K562 (cell line): ENCODE results near the gene RREB1. TPM values are rescaled to one million over a fixed set of nuclear protein-coding genes. Genes with fewer than 3 reads are reported as not detected.

ENCODE experiments used
- ARNT ChIP-seq, 2 experiments: fragments of 450-650 bp; IDR thresholded peaks; 2 replicates each; pipeline ENCODE4 v1.6.1; 2016; ENCODE audit warnings: mild to moderate bottlenecking in 1 of 2
- FOXK1 ChIP-seq: sonication (generic); formaldehyde crosslinking; IDR thresholded peaks from 2 replicates; pipeline ENCODE4 v1.8.0; 2022; ENCODE audit warnings: missing genetic modification reagents, mild to moderate bottlenecking, borderline replicate concordance
- HOXB6 ChIP-seq: fragments of 250-450 bp; sonication (Bioruptor Pico); IDR thresholded peaks from 2 replicates; pipeline ENCODE4 v1.5.1; 2022; ENCODE audit warnings: mild to moderate bottlenecking, borderline replicate concordance
- NR3C1 ChIP-seq: sonication (generic); formaldehyde crosslinking; IDR thresholded peaks from 2 replicates; pipeline ENCODE4 v1.8.1; 2022; ENCODE audit warnings: missing genetic modification reagents
- PCBP2 ChIP-seq: fragments of 200-400 bp; formaldehyde crosslinking; IDR thresholded peaks from 2 replicates; pipeline ENCODE4 v1.6.1; 2018; ENCODE audit warnings: low read length, low read depth, mild to moderate bottlenecking, moderate library complexity; ENCODE audit not compliant: poor library complexity, severe bottlenecking
- PRPF4 ChIP-seq: fragments of 200-400 bp; formaldehyde crosslinking; IDR thresholded peaks from one replicate; pipeline ENCODE4 v1.6.1; 2017; ENCODE audit warnings: low read length, low read depth, mild to moderate bottlenecking; ENCODE audit not compliant: insufficient read depth, poor library complexity, severe bottlenecking
- ZNF436 ChIP-seq: fragments of 250-450, 450-650 bp; sonication (Bioruptor Pico); formaldehyde crosslinking; IDR thresholded peaks from 2 replicates; pipeline ENCODE4 v1.7.0; 2020; ENCODE audit warnings: mild to moderate bottlenecking
- polyA plus RNA-seq, 8 experiments: library from polyadenylated mRNA; depleted of rRNA in 4 of 8; stranded (reverse) in 5 of 8; unstranded in 3 of 8; fragments of >200 nt; fragmentation: Nextera tagmentation in 2 of 8; fragmentation: Illumina TruSeq in 1 of 8; extraction: Ambion mirVana in 2 of 8; extraction: Trizol in 1 of 8; gene quantifications; 2 replicates each; pipeline versions ENCODE4 v1.2.1 to v1.2.3, GENCODE V29; 2011 to 2014; ENCODE audit warnings: inconsistent platforms in 1 of 8, missing spikeins in 1 of 8
- total RNA-seq, 7 experiments: library from RNA; depleted of rRNA in 6 of 7; stranded (reverse); fragments of >200 nt in 6 of 7; fragmentation: Illumina TruSeq in 2 of 7; extraction: Trizol in 2 of 7; gene quantifications; 2 replicates each; pipeline versions ENCODE4 v1.2.1 to v1.2.3, GENCODE V29; 2011 to 2021; ENCODE audit warnings: low replicate concordance in 1 of 7
- TF ChIP-seq, protein P1 (sequence below), 2 experiments: fragments of 450-650 bp in 1 of 2; sonication (generic) in 1 of 2; formaldehyde crosslinking in 1 of 2; IDR thresholded peaks; 2 replicates each; pipeline versions ENCODE4 v1.7.1 to v1.9.0; 2016 to 2022; ENCODE audit warnings: inconsistent platforms in 1 of 2, mild to moderate bottlenecking in 1 of 2, missing genetic modification reagents in 1 of 2
- TF ChIP-seq, protein P2 (sequence below): fragments of 450-650 bp; IDR thresholded peaks from 2 replicates; pipeline ENCODE4 v1.6.1; 2018; ENCODE audit warnings: mild to moderate bottlenecking, low read depth; ENCODE audit not compliant: partially characterized antibody
- TF ChIP-seq, protein P3 (sequence below): sonication (generic); formaldehyde crosslinking; IDR thresholded peaks from 2 replicates; pipeline ENCODE4 v1.8.0; 2022; ENCODE audit warnings: mild to moderate bottlenecking, missing genetic modification reagents

RREB1 gene
- total and polyA plus RNA-seq, 9 of the 15 experiments (the other 6 are each of a cell fraction or from before 2014, with no cell fraction given): 3.3 to 64.2 (median 19.3) TPM

DNA sequence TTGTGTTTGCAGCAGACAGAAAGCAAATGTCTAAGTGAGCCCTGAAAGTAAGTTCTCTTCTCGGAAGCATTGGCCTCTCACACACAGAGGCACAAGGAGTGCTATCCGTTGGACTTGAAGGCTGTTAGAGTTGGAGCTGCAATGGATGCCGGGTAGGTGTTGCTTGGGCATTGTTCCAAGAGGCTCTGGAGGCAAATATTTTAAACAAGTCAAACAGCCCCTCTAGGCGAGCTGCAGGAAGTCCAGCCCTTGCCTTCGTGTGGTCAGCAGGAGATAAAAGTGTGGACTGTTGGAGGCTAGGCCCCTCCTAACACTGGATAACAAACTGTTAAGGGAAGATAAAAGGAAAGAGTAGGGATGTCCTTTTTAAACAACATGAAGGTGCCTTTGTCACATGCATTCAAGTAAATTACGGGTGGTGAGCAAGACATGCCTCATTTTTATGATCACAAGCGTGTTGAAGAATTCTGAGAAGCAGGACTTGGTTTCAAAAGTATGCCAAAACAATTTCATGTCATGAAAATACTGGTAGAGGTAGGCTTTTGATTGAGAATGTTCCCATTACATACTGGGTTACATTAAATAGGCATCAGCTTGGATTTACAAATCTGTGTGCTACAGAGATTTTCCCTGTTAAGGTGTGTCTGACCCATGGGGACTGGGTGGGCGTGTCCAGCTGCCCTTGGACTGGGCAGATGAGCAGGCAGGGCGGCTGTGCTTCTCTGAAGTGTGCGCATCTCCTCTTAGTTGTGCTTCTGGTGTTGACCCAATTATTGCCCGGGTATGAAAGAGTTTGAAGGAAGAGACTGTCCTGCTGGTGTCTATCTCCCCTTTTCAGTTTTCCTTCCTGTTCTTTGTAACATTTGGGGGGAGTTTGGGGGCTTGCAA, 57.5 kb downstream of the RREB1 start (continued):
- TF ChIP-seq, protein P1, sequence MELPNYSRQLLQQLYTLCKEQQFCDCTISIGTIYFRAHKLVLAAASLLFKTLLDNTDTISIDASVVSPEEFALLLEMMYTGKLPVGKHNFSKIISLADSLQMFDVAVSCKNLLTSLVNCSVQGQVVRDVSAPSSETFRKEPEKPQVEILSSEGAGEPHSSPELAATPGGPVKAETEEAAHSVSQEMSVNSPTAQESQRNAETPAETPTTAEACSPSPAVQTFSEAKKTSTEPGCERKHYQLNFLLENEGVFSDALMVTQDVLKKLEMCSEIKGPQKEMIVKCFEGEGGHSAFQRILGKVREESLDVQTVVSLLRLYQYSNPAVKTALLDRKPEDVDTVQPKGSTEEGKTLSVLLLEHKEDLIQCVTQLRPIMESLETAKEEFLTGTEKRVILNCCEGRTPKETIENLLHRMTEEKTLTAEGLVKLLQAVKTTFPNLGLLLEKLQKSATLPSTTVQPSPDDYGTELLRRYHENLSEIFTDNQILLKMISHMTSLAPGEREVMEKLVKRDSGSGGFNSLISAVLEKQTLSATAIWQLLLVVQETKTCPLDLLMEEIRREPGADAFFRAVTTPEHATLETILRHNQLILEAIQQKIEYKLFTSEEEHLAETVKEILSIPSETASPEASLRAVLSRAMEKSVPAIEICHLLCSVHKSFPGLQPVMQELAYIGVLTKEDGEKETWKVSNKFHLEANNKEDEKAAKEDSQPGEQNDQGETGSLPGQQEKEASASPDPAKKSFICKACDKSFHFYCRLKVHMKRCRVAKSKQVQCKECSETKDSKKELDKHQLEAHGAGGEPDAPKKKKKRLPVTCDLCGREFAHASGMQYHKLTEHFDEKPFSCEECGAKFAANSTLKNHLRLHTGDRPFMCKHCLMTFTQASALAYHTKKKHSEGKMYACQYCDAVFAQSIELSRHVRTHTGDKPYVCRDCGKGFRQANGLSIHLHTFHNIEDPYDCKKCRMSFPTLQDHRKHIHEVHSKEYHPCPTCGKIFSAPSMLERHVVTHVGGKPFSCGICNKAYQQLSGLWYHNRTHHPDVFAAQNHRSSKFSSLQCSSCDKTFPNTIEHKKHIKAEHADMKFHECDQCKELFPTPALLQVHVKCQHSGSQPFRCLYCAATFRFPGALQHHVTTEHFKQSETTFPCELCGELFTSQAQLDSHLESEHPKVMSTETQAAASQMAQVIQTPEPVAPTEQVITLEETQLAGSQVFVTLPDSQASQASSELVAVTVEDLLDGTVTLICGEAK (IDR thresholded peaks at IDR 0.05): no peak
- TF ChIP-seq, protein P1 (CRISPR knock-in tag; IDR thresholded peaks at IDR 0.05): no peak
- no peak for TF ChIP-seq PCBP2
- TF ChIP-seq, protein P2, sequence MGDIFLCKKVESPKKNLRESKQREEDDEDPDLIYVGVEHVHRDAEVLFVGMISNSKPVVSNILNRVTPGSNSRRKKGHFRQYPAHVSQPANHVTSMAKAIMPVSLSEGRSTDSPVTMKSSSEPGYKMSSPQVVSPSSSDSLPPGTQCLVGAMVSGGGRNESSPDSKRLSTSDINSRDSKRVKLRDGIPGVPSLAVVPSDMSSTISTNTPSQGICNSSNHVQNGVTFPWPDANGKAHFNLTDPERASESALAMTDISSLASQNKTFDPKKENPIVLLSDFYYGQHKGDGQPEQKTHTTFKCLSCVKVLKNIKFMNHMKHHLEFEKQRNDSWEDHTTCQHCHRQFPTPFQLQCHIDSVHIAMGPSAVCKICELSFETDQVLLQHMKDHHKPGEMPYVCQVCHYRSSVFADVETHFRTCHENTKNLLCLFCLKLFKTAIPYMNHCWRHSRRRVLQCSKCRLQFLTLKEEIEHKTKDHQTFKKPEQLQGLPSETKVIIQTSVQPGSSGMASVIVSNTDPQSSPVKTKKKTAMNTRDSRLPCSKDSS: no peak
- no peak for TF ChIP-seq ZNF436
- no peak for TF ChIP-seq NR3C1 (CRISPR knock-in tag)
- TF ChIP-seq, protein P3, sequence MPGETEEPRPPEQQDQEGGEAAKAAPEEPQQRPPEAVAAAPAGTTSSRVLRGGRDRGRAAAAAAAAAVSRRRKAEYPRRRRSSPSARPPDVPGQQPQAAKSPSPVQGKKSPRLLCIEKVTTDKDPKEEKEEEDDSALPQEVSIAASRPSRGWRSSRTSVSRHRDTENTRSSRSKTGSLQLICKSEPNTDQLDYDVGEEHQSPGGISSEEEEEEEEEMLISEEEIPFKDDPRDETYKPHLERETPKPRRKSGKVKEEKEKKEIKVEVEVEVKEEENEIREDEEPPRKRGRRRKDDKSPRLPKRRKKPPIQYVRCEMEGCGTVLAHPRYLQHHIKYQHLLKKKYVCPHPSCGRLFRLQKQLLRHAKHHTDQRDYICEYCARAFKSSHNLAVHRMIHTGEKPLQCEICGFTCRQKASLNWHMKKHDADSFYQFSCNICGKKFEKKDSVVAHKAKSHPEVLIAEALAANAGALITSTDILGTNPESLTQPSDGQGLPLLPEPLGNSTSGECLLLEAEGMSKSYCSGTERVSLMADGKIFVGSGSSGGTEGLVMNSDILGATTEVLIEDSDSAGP (CRISPR knock-in tag): no peak; the same call in 1 of the 2 replicates
- peak; percentile 84 to 96 for TF ChIP-seq ARNT (IDR thresholded peaks at IDR 0.05)
- no peak; the same call in 1 of the 2 replicates for TF ChIP-seq FOXK1 (CRISPR knock-in tag)
- TF ChIP-seq PRPF4: no peak
- no peak for TF ChIP-seq HOXB6
